NCI-H2107 (cell line): ENCODE measurements around the gene P2RX1.
"Not testable (repeated sequence)": the region's sequence is repeated elsewhere in the genome, so short reads cannot be mapped to it uniquely, and the experiment has no call there.

Source experiments
- DNase-seq: peaks from one replicate; lab custom pipeline; 2025; lab: John Stamatoyannopoulos, UW

P2RX1 gene

GRCh38 chr17:3951420-3951819 lies 35.2 kb upstream of the P2RX1 start:
- DNase-seq: no peak

GRCh38 chr17:3951003-3951402 lies 34.7 kb upstream of the P2RX1 start:
- no peak for DNase-seq

GRCh38 chr17:3950584-3950983 lies 34.3 kb upstream of the P2RX1 start:
- DNase-seq: no peak

GRCh38 chr17:3949418-3949817 lies 33.2 kb upstream of the P2RX1 start:
- no peak for DNase-seq

GRCh38 chr17:3948551-3948950 lies 32.3 kb upstream of the P2RX1 start:
- not testable (repeated sequence) for DNase-seq

GRCh38 chr17:3947318-3947810 lies 31.1 kb upstream of the P2RX1 start:
- no peak for DNase-seq

GRCh38 chr17:3946711-3947235 lies 30.5 kb upstream of the P2RX1 start:
- no peak for DNase-seq

- no peak for DNase-seq
Measured at GRCh38 chr17:3944485-3945388, 28.5 kb upstream of the P2RX1 start.

GRCh38 chr17:3943240-3943891 lies 27.1 kb upstream of the P2RX1 start:
- DNase-seq: no peak

- DNase-seq: no peak
Measured at GRCh38 chr17:3940965-3941698, 24.9 kb upstream of the P2RX1 start.

- no peak for DNase-seq
Measured at GRCh38 chr17:3937359-3937758, 21.1 kb upstream of the P2RX1 start.

- no peak for DNase-seq
Measured at GRCh38 chr17:3935825-3936355, 19.6 kb upstream of the P2RX1 start.

GRCh38 chr17:3935140-3935542 lies 18.9 kb upstream of the P2RX1 start:
- peak; percentile 32 for DNase-seq

GRCh38 chr17:3929764-3930163 lies 13.5 kb upstream of the P2RX1 start:
- no peak for DNase-seq

GRCh38 chr17:3929181-3929580 lies 12.9 kb upstream of the P2RX1 start:
- DNase-seq: no peak

- DNase-seq: no peak
Measured at GRCh38 chr17:3928406-3928805, 12.1 kb upstream of the P2RX1 start.

- DNase-seq: no peak
Measured at GRCh38 chr17:3927628-3928340, 11.5 kb upstream of the P2RX1 start.

- no peak for DNase-seq
Measured at GRCh38 chr17:3926860-3927627, 10.8 kb upstream of the P2RX1 start.

- no peak for DNase-seq
Measured at GRCh38 chr17:3925684-3926485, 9.6 kb upstream of the P2RX1 start.
